ENCODE data around the gene MYMK. TPM values are rescaled to one million over a fixed set of nuclear protein-coding genes. Genes with fewer than 3 reads are reported as not detected.

Gene MYMK
- total RNA-seq, 2 donors from 2014 or later = not detected

DNA sequence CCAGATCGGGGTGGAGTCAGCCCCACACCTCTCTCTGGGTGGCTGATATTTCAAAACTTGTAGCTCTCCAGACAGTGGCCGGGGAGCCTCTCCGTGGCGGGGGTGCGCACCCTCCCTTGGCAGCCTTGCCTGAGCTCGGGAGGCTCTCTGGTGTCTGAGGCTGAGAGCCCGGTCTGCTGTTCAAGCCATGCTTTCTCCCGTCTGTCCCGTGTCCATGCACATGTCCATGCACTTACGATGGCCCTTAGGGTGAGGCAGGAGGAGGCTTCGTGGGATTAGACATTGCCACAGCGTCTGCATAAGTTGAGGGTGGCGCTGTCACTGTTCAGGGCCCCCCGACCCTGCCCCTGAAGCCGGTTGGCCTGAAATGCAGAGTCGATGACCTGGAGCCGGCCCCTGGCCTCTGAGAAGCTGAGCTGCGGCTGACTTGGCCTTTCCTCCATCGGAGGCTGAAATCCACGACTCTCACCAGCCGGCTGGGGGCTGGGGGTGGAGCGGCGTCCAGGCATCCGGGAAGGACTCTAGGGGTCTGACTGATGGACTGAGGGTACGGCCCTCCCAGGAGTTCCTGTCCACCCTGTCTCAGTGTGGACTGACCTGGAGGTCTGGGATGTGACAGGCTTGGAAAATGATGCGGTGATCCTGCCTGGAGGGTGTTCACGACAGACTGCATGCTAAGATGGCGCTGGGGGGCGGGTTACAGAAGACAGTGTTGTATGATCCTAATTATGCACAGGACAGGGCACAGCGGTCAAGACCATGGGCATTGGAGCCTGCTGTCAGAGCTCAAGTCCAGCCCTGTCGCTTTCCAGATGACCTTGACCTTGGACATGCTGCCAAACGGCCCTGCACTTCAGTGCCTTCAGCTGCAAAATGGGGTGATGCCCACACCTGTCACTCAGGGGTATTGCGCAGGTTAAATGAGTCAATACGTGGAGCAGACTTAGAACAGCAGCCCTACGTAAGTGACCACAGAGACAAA lies 27.6 kb downstream of the MYMK start:
- H3K9me3 Mint-ChIP-seq = peaks cover 7% of the 10 kb centered on the region
- H3K27me3 Mint-ChIP-seq = peaks cover 12% of the 10 kb centered on the region
- no peak overlapping the region for H3K27ac Mint-ChIP-seq
- H3K4me3 Mint-ChIP-seq = no peak overlapping the region
- H3K36me3 Mint-ChIP-seq (ENCODE audit: low read depth) = no peaks in the 10 kb centered on the region
- ATAC-seq (replicated peaks) = no peak
- no peaks in the 10 kb centered on the region for H3K4me1 Mint-ChIP-seq

DNA sequence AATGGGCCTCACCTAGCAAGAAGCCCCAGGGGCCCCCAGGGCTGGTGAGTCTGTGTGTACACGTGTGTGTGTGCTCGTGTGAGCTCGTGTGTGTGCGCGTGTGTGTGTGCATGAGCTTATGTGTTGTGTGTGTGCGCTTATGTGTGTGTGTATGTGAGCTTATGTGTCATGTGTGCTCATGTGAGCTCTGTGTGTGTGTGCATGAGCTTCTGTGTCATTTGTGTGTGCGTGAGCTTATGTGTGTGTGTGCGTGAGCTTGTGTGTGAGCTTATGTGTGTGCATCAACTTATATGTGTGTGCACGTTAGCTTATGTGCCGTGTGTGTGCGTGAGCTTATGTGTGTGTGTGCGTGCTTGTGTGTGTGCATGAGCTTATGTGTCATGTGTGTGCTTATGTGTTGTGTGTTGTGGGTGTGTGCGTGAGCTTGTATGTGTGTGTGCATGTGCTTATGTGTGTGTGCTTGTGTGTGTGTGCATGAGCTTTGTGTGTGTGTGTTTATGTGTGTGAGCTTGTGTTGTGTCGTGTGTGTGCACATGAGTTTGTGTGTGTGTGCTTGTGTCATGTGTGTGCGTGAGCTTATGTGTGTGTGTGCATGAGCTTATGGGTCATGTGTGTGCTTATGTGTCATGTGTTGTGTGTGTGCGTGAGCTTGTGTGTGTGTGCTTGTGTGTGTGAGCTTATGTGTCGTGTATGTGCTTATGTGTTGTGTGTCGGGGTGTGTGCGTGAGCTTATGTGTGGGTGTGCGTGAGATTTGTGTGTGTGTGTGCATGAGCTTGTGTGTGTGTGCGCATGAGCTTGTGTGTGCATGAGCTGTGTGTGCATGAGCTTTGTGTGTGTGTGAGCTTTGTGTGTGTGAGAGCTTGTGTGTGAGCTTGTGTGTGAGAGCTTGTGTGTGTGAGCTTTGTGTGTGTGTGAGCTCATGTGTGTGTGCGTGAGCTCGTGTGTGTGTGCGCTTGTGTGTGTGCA lies 29.1 kb downstream of the MYMK start:
- H3K36me3 Mint-ChIP-seq (ENCODE audit: low read depth) = no peaks in the 10 kb centered on the region
- H3K9me3 Mint-ChIP-seq = no peaks in the 10 kb centered on the region
- H3K4me1 Mint-ChIP-seq = no peaks in the 10 kb centered on the region
- no peak overlapping the region for H3K4me3 Mint-ChIP-seq
- H3K27me3 Mint-ChIP-seq = peaks cover 8% of the 10 kb centered on the region
- no peak for ATAC-seq (replicated peaks)
- no peak overlapping the region for H3K27ac Mint-ChIP-seq

DNA sequence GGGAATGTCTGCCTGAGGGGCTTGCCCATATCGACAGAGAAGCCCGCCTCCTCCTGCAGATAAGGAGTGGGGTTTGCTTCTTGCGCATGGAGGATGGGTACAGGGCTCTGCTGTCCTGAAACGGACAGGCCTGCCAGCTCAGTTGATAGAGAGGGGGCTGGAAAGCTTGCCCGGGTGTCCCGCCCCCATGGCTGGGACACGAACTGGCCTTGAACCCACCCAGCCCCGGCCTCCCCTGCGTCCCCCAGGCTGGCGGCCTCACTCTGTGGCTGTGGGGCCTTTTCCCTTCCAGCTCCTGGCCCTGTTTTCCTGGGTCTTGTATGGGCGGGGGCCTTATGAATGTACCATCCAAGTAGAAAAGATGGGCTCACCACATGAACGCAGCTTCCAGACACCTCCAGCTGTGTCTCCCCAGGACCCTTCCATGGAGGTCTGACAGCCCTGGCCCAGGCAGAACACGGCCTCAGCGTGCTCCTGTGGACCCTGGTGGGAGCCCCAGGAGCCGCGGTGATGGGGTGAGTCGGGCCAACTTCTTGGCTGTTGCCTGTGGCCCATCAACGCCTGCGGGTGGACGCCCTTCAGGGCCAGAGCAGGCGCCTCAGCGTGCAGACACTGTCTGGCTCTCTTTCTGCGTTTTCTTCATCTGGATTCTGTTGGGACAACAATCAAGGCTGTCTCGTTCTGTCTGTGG lies 30.0 kb downstream of the MYMK start:
- Mint-ChIP-seq H3K36me3 (ENCODE audit: low read depth) (no peaks in the 10 kb centered on the region), H3K4me1 (no peaks in the 10 kb centered on the region), H3K27me3 (peaks cover 8% of the 10 kb centered on the region), H3K4me3 (no peak overlapping the region), H3K9me3 (no peaks in the 10 kb centered on the region), H3K27ac (no peak overlapping the region)
- no peak for ATAC-seq (replicated peaks)

DNA sequence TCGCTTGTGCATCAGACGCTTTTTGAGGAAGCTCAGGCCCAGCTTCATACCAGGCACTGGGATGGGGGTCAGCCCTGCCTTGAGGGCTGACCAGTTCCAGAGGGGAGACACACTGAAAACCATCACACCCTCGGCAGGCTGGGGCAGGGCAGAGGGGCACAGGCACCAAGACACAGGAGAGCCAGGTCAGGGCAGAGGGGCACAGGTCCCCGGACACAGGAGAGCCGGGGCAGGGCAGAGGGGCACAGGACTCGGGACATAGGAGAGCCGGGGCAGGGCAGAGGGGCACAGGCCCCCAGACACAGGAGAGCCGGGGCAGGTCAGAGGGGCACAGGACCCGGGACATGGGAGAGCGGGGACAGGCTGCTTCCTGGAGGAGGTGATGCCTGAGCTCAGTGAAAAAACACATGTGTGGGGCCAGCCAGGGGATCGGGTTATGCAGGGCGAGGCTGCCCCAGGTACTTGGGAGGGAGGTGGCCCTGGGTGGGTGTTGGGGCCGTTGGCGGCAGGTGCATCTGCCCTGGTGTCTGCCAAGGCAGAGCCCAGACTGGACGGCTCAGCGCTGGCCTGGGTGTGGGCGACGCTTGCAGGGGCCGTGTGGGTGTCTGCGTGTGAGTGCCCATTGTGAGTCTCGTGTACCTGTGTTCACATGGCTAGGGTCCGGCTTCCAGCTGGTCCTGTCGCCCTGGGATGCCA lies 30.8 kb downstream of the MYMK start:
- peaks cover 8% of the 10 kb centered on the region for H3K27me3 Mint-ChIP-seq
- no peak overlapping the region for H3K27ac Mint-ChIP-seq
- no peaks in the 10 kb centered on the region for H3K36me3 Mint-ChIP-seq (ENCODE audit: low read depth)
- no peak for ATAC-seq (replicated peaks)
- H3K9me3 Mint-ChIP-seq = no peaks in the 10 kb centered on the region
- H3K4me1 Mint-ChIP-seq = no peaks in the 10 kb centered on the region
- no peak overlapping the region for H3K4me3 Mint-ChIP-seq

DNA sequence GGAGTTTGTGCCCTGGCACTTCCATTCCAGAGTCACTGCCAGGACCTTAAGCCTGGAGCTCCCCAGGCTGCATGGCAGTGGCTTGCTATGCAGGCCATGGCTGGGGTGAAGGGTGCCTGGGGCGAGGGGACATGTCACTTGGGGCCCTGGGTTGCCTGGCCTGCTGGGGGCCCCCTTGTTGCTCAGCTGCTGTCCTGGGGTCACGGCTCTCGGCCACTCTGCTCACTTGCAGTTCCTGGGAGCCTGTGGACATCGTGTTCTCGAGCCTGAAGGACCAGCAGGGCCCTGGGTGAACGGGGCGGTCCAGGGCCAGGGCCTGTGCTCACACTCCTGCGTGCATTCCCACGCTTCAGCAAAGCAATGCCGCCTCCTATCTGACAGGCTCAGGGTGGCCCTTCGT lies 31.3 kb downstream of the MYMK start:
- Mint-ChIP-seq H3K4me3 (no peak overlapping the region), H3K4me1 (no peaks in the 10 kb centered on the region), H3K36me3 (ENCODE audit: low read depth) (no peaks in the 10 kb centered on the region), H3K9me3 (no peaks in the 10 kb centered on the region), H3K27me3 (peaks cover 5% of the 10 kb centered on the region), H3K27ac (no peak overlapping the region)
- ATAC-seq (replicated peaks) = no peak

DNA sequence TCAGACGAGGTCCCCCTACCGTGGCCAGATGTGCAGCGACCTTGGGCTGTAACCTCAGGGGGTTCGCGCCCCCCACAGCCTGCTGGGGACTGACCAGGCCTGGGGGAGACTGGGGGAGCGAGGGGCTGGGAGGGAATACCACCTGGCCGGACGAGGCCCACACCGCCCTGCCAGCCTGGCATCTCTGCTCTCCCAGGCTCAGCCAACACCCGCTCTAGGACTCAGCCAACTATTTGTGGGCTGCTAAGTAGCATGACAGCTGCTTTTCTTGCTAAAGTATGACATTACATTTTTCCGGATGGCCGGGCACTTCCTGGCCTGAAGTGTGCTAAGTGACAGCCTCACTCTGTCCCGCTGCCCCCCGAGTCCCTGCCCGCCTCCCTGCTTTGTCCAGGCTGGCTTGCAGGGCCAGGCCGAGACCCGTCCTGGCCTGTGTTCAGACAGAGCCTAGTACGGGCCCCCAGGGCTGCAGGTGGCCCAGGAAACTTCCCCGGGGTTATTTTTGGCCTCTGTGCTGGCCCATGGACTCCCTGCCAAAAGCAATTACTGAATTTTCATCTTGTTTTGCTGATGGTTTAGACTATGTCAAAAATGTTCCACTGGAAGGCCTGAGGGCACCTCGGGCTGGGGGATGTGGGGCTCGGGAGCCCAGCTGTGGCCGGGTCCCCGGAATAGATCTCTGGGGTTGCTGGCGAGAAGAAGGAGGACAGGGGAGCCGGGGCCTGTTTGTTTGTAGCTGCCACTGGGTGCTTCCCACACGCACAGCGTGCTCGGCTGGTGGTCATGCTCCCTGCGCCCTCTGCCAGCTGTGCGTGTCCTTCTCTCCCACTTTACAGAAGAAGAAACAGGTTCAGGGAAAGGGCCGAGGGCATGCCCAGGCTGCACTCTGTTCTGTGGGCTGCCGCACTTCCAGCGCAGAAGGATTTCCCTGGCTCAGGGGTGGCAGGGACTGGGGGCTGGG lies 32.4 kb downstream of the MYMK start:
- no peak for ATAC-seq (replicated peaks)
- H3K4me3 Mint-ChIP-seq = no peak overlapping the region
- H3K9me3 Mint-ChIP-seq = no peaks in the 10 kb centered on the region
- H3K27me3 Mint-ChIP-seq = no peaks in the 10 kb centered on the region
- H3K27ac Mint-ChIP-seq = no peak overlapping the region
- H3K36me3 Mint-ChIP-seq (ENCODE audit: low read depth) = no peaks in the 10 kb centered on the region
- H3K4me1 Mint-ChIP-seq = no peaks in the 10 kb centered on the region

DNA sequence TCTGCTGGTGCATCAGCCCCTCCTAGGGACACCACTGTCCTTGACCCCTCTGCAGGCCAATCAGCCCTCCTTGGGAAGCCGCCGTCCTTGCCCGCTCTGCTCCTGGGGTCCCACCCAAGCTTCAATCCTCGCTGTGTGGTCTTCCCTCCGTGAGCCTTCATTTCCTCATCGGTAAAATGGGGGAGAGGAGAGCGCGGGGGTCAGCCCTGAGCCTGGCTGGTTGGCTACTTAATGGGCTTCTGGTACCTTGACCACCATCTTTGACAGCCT lies 33.2 kb downstream of the MYMK start:
- ATAC-seq (replicated peaks) = no peak
- Mint-ChIP-seq H3K27me3 (no peaks in the 10 kb centered on the region), H3K9me3 (no peaks in the 10 kb centered on the region), H3K4me1 (no peaks in the 10 kb centered on the region), H3K4me3 (no peak overlapping the region), H3K36me3 (ENCODE audit: low read depth) (no peaks in the 10 kb centered on the region), H3K27ac (no peak overlapping the region)

DNA sequence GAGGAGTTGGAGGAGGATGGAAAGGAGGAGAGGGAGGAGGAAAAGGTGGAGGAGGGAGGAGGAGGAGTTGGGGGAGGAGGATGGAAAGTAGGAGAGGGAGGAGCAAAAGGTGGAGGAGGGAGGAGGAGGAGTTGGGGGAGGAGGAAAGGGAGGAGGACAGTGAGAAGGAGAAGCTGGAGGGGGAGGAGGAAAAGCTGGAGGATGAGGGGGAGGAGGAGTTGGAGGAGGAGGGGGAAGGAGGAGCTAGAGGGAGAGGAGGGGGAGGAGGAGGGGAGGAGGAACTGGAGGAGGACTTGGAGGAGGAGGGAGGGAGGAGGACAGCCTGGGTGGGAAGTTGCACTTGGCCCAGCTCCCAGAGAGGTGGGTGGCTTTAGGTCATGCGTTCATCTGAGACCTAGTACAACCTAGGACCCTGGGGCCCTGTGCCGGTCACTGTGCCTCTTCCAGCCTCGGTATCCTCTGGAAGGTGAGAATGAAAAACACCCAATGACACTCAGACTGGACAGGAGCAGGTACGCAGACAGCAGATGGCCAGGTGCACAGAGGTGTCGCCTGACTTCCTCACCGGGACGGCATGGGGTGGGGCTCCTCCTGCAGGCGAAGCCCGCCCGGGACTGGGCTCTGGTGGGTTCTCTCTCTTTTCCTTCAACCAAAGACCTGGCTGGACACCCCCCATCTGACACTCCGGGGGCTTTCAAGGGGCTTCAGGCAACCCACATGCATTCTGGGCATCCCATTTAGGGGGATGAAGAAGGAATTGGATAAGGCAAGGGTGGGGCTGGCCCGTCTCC lies 33.7 kb downstream of the MYMK start:
- no peaks in the 10 kb centered on the region for H3K4me1 Mint-ChIP-seq
- H3K4me3 Mint-ChIP-seq = no peak overlapping the region
- no peaks in the 10 kb centered on the region for H3K9me3 Mint-ChIP-seq
- no peak for ATAC-seq (replicated peaks)
- H3K36me3 Mint-ChIP-seq (ENCODE audit: low read depth) = no peaks in the 10 kb centered on the region
- H3K27ac Mint-ChIP-seq = no peak overlapping the region
- H3K27me3 Mint-ChIP-seq = no peaks in the 10 kb centered on the region

DNA sequence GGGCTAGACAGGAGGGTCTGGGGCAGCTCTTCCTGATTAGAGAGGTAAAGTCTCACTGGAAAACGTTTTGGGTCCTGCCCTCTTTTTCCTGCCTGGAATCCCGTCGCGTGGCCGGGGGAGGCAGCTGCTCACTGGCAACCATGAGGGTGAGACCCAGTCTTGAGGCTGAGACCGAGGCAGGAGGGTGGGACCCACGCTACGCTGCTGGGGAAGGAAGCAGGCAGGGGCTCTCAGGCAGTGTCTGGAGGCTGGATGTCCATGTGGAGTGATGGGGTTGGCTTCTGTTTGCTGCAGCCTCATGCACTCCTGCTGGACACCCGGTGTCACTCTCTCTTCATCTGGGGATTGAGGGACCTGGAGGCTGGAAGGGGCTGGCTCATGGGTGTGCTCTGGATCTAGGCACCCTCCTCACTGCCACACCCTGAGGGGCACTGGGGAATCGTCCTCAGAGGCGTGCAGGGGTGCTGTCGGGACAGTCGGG lies 34.5 kb downstream of the MYMK start:
- no peak for ATAC-seq (replicated peaks)
- H3K27ac Mint-ChIP-seq = no peak overlapping the region
- no peaks in the 10 kb centered on the region for H3K4me1 Mint-ChIP-seq
- no peaks in the 10 kb centered on the region for H3K27me3 Mint-ChIP-seq
- H3K4me3 Mint-ChIP-seq = no peak overlapping the region
- no peaks in the 10 kb centered on the region for H3K9me3 Mint-ChIP-seq
- no peaks in the 10 kb centered on the region for H3K36me3 Mint-ChIP-seq (ENCODE audit: low read depth)

DNA sequence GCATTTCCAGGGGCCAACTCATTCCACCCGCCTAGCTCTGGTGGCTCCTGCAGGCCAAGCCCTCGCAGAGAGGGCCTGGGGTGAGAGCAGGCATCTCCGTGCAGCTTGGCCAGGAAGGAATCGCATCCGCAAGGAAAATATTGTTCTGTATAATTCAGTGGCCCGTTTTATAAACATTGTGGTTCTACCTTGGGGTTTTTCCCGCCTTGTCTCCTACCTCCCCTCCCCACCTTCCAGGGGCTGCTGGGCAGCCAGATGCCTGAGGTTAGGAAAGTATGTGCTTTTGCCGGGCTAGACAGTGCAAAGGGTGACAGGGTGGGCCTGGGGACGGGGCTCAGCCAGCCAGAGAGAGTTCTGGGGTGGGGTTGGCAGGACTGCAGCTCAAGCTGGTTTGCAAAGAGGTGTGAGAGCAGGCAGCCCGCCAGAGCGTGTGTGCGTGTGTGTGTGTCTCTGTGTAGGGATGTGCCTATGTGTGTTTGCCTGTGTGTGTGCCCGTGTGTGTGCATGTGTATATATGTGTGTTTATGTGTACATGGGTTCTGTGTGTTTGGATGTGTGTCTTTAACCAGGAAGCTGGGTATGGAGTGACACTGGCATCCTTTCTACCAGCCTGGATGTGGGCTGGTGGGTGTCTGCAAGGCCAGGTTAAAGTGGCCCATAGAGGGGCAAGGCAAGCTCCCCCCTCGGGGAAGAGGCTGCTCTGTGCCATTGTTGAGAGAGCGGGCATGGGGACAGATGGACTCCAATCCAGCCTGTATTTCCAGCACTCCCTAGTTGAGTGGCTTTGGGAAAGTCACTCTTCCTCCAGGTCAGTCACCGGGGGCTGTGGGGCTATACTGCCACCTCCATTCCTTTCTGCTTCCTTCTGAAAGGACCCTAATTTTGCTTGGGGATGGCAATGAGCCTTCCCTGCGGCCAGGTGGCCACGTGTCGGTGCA lies 35.2 kb downstream of the MYMK start:
- H3K4me3 Mint-ChIP-seq = no peak overlapping the region
- no peaks in the 10 kb centered on the region for H3K9me3 Mint-ChIP-seq
- no peak overlapping the region for H3K27ac Mint-ChIP-seq
- no peaks in the 10 kb centered on the region for H3K36me3 Mint-ChIP-seq (ENCODE audit: low read depth)
- no peaks in the 10 kb centered on the region for H3K27me3 Mint-ChIP-seq
- no peak for ATAC-seq (replicated peaks)
- no peaks in the 10 kb centered on the region for H3K4me1 Mint-ChIP-seq

DNA sequence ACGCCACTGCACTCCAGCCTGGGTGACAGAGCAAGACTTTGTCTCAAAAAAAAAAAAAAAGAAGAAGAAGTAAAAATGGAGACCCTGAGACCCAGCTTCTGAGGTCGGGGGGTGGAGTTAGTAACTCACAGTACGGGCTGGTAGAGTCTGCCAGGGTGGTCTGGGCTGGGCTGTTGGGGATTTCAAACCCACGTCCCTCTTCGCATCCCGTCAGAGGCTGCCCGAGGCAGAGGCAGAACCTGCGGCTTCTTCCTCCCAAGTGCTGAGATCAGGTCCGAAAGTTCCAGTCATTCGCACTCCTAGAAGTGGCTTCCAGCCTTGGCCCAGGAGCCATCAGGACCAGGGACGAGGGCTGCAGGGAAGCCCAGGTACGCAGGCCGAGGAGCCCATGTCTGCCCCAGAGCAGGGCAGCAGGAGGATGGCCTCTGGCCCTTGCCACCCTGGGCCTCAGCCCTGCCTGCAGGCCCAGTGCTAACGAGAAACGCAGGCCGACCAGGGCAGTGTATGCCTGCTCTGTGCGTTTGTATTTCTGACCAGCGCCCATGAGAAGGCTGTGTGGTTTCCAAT lies 36.0 kb downstream of the MYMK start:
- Mint-ChIP-seq H3K27me3 (no peaks in the 10 kb centered on the region), H3K36me3 (ENCODE audit: low read depth) (no peaks in the 10 kb centered on the region)
- no peak for ATAC-seq (replicated peaks)

More for the DNA sequence above, 36.0 kb downstream of the MYMK start:
- H3K4me3 Mint-ChIP-seq = no peak overlapping the region
- H3K9me3 Mint-ChIP-seq = no peaks in the 10 kb centered on the region
- H3K27ac Mint-ChIP-seq = no peak overlapping the region
- no peaks in the 10 kb centered on the region for H3K4me1 Mint-ChIP-seq
